Colonic mucosa (tissue), 4 donors: ENCODE results near the gene BRCA2. TPM values are rescaled to one million over a fixed set of nuclear protein-coding genes. Genes with fewer than 3 reads are reported as not detected.

Experiments used
- DNase-seq: peaks from one replicate; pipeline ENCODE4 v3.0.0-alpha.2; 2020
- H3K27ac ChIP-seq: fragments of 200-600 bp; one replicate; pipeline ENCODE4 v1.8.0; 2021
- H3K27me3 ChIP-seq: fragments of 200-600 bp; one replicate; pipeline ENCODE4 v1.8.0; 2021
- H3K36me3 ChIP-seq: fragments of 200-600 bp; one replicate; pipeline ENCODE4 v1.8.0; 2021
- H3K4me1 ChIP-seq: fragments of 200-600 bp; one replicate; pipeline ENCODE4 v1.8.0; 2021; ENCODE audit warnings: mild to moderate bottlenecking
- H3K4me3 ChIP-seq: fragments of 200-600 bp; one replicate; pipeline ENCODE4 v1.8.0; 2021
- H3K9ac ChIP-seq, 2 donors: one replicate each; pipeline ENCODE4 v1.7.0; 2013; ENCODE audit warnings: control low read depth in 2 of 2, low read depth in 2 of 2, low read length in 2 of 2
- H3K9me3 ChIP-seq: fragments of 200-600 bp; one replicate; pipeline ENCODE4 v1.8.0; 2021
- CTCF ChIP-seq: fragments of 200-600 bp; IDR thresholded peaks from one replicate; pipeline ENCODE4 v1.8.0; 2022; ENCODE audit warnings: antibody characterized with exemption, mild to moderate bottlenecking
- intact Hi-C: fragments of 100-400 bp; cut with DNase I; formaldehyde crosslinking; loops from one replicate; pipeline ENCODE4 v1.14.1; 2022
- total RNA-seq, 2 donors: library from RNA; stranded (reverse); fragmentation: NEBNext Ultra II Directional in 1 of 2; extraction: Animal tissue kit (Norgen Biotek cat#: 25700) in 1 of 2; gene quantifications; one replicate each; pipeline ENCODE4 v1.2.1, GENCODE V29; 2021
- donor health status: healthy.
- donor health status: DM: no; HTN: no; CAD: no.
- donor health status: DM: no; HTN: no; CAD: no.

Gene BRCA2
- total RNA-seq, 2 donors from 2014 or later: 4.8 to 12.1 TPM

- no peak for TF ChIP-seq CTCF
- Histone ChIP-seq H3K9me3 (no peaks in the 10 kb centered on the region), H3K27ac (no peak overlapping the region), H3K4me3 (no peak overlapping the region), H3K36me3 (no peaks in the 10 kb centered on the region), H3K9ac (no peak overlapping the region), H3K27me3 (no peaks in the 10 kb centered on the region), H3K4me1 (no peaks in the 10 kb centered on the region)
- DNase-seq: no peak
- intact Hi-C loops: no loop called here
These were observed 123.6 kb downstream of the BRCA2 start for GRCh38 chr13:32438871-32439270.

- Histone ChIP-seq H3K9me3 (no peaks in the 10 kb centered on the region), H3K4me1 (no peaks in the 10 kb centered on the region), H3K4me3 (no peak overlapping the region), H3K36me3 (no peaks in the 10 kb centered on the region), H3K9ac (no peak overlapping the region), H3K27me3 (no peaks in the 10 kb centered on the region), H3K27ac (no peak overlapping the region)
- TF ChIP-seq CTCF: no peak
- no peak for DNase-seq
- intact Hi-C loops: no loop called here
These were observed 127.8 kb downstream of the BRCA2 start for GRCh38 chr13:32443111-32443510.

- H3K36me3 ChIP-seq: no peaks in the 10 kb centered on the region
- no peak overlapping the region for H3K4me3 ChIP-seq
- H3K9ac ChIP-seq: no peak overlapping the region
- H3K4me1 ChIP-seq: no peaks in the 10 kb centered on the region
- no peaks in the 10 kb centered on the region for H3K9me3 ChIP-seq
- DNase-seq: no peak
- no peak overlapping the region for H3K27ac ChIP-seq
- TF ChIP-seq CTCF: no peak
- no peaks in the 10 kb centered on the region for H3K27me3 ChIP-seq
- intact Hi-C loops: no loop called here
These were observed 130.2 kb downstream of the BRCA2 start for GRCh38 chr13:32445461-32445860.

- H3K9me3 ChIP-seq: no peaks in the 10 kb centered on the region
- H3K36me3 ChIP-seq: no peaks in the 10 kb centered on the region
- H3K27ac ChIP-seq: no peak overlapping the region
- H3K4me1 ChIP-seq: no peaks in the 10 kb centered on the region
- no peaks in the 10 kb centered on the region for H3K27me3 ChIP-seq
- TF ChIP-seq CTCF: no peak
- no peak for DNase-seq
- no peak overlapping the region for H3K4me3 ChIP-seq
- H3K9ac ChIP-seq: no peak overlapping the region
- intact Hi-C loops: no loop called here
These were observed 130.9 kb downstream of the BRCA2 start for GRCh38 chr13:32446220-32446619.

GRCh38 chr13:32446773-32447465, 131.6 kb downstream of the BRCA2 start:
- no peak for DNase-seq

More at GRCh38 chr13:32446773-32447465, 131.6 kb downstream of the BRCA2 start:
- Histone ChIP-seq H3K36me3 (no peaks in the 10 kb centered on the region), H3K4me3 (no peak overlapping the region), H3K4me1 (no peaks in the 10 kb centered on the region), H3K9ac (no peak overlapping the region), H3K27ac (no peak overlapping the region), H3K9me3 (no peaks in the 10 kb centered on the region), H3K27me3 (no peaks in the 10 kb centered on the region)
- intact Hi-C loops: no loop called here
- no peak for TF ChIP-seq CTCF
